H9 (cell line): ENCODE results near the gene STMN3. TPM values are rescaled to one million over a fixed set of nuclear protein-coding genes. Genes with fewer than 3 reads are reported as not detected.

Source experiments
- DNase-seq: peaks from one replicate; pipeline ENCODE4 v3.0.0-alpha.2; 2017
- H2AFZ ChIP-seq: one replicate; pipeline ENCODE4 v1.6.1; 2013; ENCODE audit warnings: mild to moderate bottlenecking, low read length, control low read depth, moderate library complexity
- H2AK5ac ChIP-seq: 2 replicates; pipeline ENCODE4 v1.6.1; 2013; ENCODE audit warnings: low read length, control low read depth, mixed read lengths; ENCODE audit not compliant: insufficient read length
- H2BK120ac ChIP-seq: one replicate; pipeline ENCODE4 v1.6.1; 2013; ENCODE audit warnings: low read depth, mild to moderate bottlenecking, low read length, control low read depth, inconsistent platforms; ENCODE audit not compliant: poor library complexity, severe bottlenecking
- H2BK12ac ChIP-seq: 2 replicates; pipeline ENCODE4 v1.6.1; 2013; ENCODE audit warnings: low read length, control low read depth, mixed read lengths, low read depth; ENCODE audit not compliant: insufficient read length
- H2BK15ac ChIP-seq: 2 replicates; pipeline ENCODE4 v1.6.1; 2013; ENCODE audit warnings: low read depth, low read length, control low read depth
- H2BK20ac ChIP-seq: one replicate; pipeline ENCODE4 v1.6.1; 2013; ENCODE audit warnings: low read depth, mild to moderate bottlenecking, low read length, control low read depth, inconsistent platforms; ENCODE audit not compliant: poor library complexity, severe bottlenecking
- H2BK5ac ChIP-seq: 2 replicates; pipeline ENCODE4 v1.6.1; 2013; ENCODE audit warnings: low read length, control low read depth, mixed read lengths; ENCODE audit not compliant: insufficient read length
- H3K14ac ChIP-seq: 2 replicates; pipeline ENCODE4 v1.6.1; 2013; ENCODE audit warnings: low read length, control low read depth; ENCODE audit not compliant: insufficient read depth
- H3K18ac ChIP-seq: 2 replicates; pipeline ENCODE4 v1.6.1; 2013; ENCODE audit warnings: low read depth, mild to moderate bottlenecking, mixed read lengths, low read length, control low read depth; ENCODE audit not compliant: insufficient read length
- H3K23ac ChIP-seq: 2 replicates; pipeline ENCODE4 v1.6.1; 2013; ENCODE audit warnings: low read length, control low read depth, mixed read lengths, low read depth; ENCODE audit not compliant: insufficient read length
- H3K23me2 ChIP-seq: 2 replicates; pipeline ENCODE4 v1.6.1; 2013; ENCODE audit warnings: low read depth, mild to moderate bottlenecking, mixed read lengths, low read length, control low read depth; ENCODE audit not compliant: insufficient read length, poor library complexity, severe bottlenecking
- H3K27ac ChIP-seq: 2 replicates; pipeline ENCODE4 v1.5.1; 2013; ENCODE audit warnings: low read length, control low read depth, mixed read lengths, low read depth; ENCODE audit not compliant: insufficient read length
- H3K27me3 ChIP-seq: 2 replicates; pipeline ENCODE4 v1.6.1; 2013; ENCODE audit warnings: low read length, control low read depth, inconsistent platforms; ENCODE audit not compliant: insufficient read depth
- H3K4ac ChIP-seq: 2 replicates; pipeline ENCODE4 v1.6.1; 2013; ENCODE audit warnings: low read depth, mild to moderate bottlenecking, control low read depth, inconsistent platforms, low read length, moderate library complexity
- H3K4me1 ChIP-seq: 2 replicates; pipeline ENCODE4 v1.6.1; 2013; ENCODE audit warnings: low read length, control low read depth, inconsistent platforms; ENCODE audit not compliant: insufficient read depth
- H3K4me2 ChIP-seq: 2 replicates; pipeline ENCODE4 v1.6.1; 2013; ENCODE audit warnings: low read length, control low read depth, mixed read lengths; ENCODE audit not compliant: insufficient read length, insufficient read depth
- H3K56ac ChIP-seq: 2 replicates; pipeline ENCODE4 v1.6.1; 2013; ENCODE audit warnings: low read depth, mild to moderate bottlenecking, mixed read lengths, low read length, control low read depth; ENCODE audit not compliant: insufficient read length
- H3K79me1 ChIP-seq: 2 replicates; pipeline ENCODE4 v1.6.1; 2013; ENCODE audit warnings: low read depth, mild to moderate bottlenecking, moderate library complexity, low read length, control low read depth, inconsistent platforms; ENCODE audit not compliant: insufficient read depth, poor library complexity, severe bottlenecking
- H3K79me2 ChIP-seq: 2 replicates; pipeline ENCODE4 v1.6.1; 2013; ENCODE audit warnings: low read length, control low read depth, inconsistent platforms; ENCODE audit not compliant: insufficient read depth
- H3K9ac ChIP-seq: 2 replicates; pipeline ENCODE4 v1.6.1; 2013; ENCODE audit warnings: low read length, control low read depth, mixed read lengths; ENCODE audit not compliant: insufficient read length; ENCODE audit errors: extremely low read depth
- H3K9me3 ChIP-seq: one replicate; pipeline ENCODE4 v1.6.1; 2013; ENCODE audit warnings: low read depth, low read length, inconsistent platforms; ENCODE audit not compliant: control insufficient read depth
- H3T11ph ChIP-seq: one replicate; pipeline ENCODE4 v1.6.1; 2013; ENCODE audit warnings: mild to moderate bottlenecking, low read length, control low read depth, inconsistent platforms
- H4K20me1 ChIP-seq: one replicate; pipeline ENCODE4 v1.6.1; 2013; ENCODE audit not compliant: control insufficient read depth, insufficient read length, insufficient read depth
- H4K5ac ChIP-seq: 2 replicates; pipeline ENCODE4 v1.6.1; 2013; ENCODE audit warnings: low read depth, mild to moderate bottlenecking, mixed read lengths, low read length, control low read depth; ENCODE audit not compliant: insufficient read length
- H4K8ac ChIP-seq: replicated peaks from 2 replicates; pipeline ENCODE4 v1.6.1; 2013; ENCODE audit warnings: low read length, control low read depth, mixed read lengths, low read depth; ENCODE audit not compliant: insufficient read length
- H4K91ac ChIP-seq: 2 replicates; pipeline ENCODE4 v1.6.1; 2013; ENCODE audit warnings: low read depth, mild to moderate bottlenecking, moderate library complexity, mixed read lengths, low read length, control low read depth; ENCODE audit not compliant: insufficient read length
- H3K27ac Mint-ChIP-seq, 3 experiments: 2 replicates in 2 of 3; 3 replicates in 1 of 3; pipeline ENCODE4 v1.8.0; 2020 to 2021; ENCODE audit warnings: mixed read lengths in 3 of 3, mild to moderate bottlenecking in 1 of 3, moderate library complexity in 1 of 3
- H3K27me3 Mint-ChIP-seq: 2 replicates; pipeline ENCODE4 v1.8.0; 2021; ENCODE audit warnings: low read depth, mild to moderate bottlenecking, moderate library complexity, mixed read lengths
- H3K36me3 Mint-ChIP-seq, 3 experiments: 2 replicates in 2 of 3; 3 replicates in 1 of 3; pipeline ENCODE4 v1.8.0; 2020 to 2021; ENCODE audit warnings: low read depth in 3 of 3, mixed read lengths in 3 of 3; ENCODE audit not compliant: insufficient read depth in 1 of 3
- H3K4me1 Mint-ChIP-seq, 2 experiments: 2 replicates each; pipeline ENCODE4 v1.8.0; 2020; ENCODE audit warnings: mixed read lengths in 2 of 2
- H3K4me3 Mint-ChIP-seq, 2 experiments: 2 replicates in 1 of 2; 3 replicates in 1 of 2; pipeline ENCODE4 v1.8.0; 2020 to 2021; ENCODE audit warnings: mild to moderate bottlenecking in 2 of 2, mixed read lengths in 2 of 2, moderate library complexity in 1 of 2
- H3K9me3 Mint-ChIP-seq, 2 experiments: 2 replicates in 1 of 2; 3 replicates in 1 of 2; pipeline ENCODE4 v1.8.0; 2020; ENCODE audit warnings: mild to moderate bottlenecking in 2 of 2, mixed read lengths in 2 of 2, moderate library complexity in 1 of 2
- CTCF ChIP-seq: fragments of 200-600 bp; sonication (generic); conservative IDR thresholded peaks from 3 replicates; pipeline ENCODE4 v1.8.0; 2021; ENCODE audit warnings: antibody characterized with exemption, mild to moderate bottlenecking
- WGBS: extraction: QIAGEN DNeasy Blood & Tissue Kit; methylation state at CpG from one replicate; pipeline ENCODE4 v1.1.7; 2013; ENCODE audit warnings: missing lambda C conversion rate, low lambda C conversion rate, mixed read lengths; ENCODE audit not compliant: insufficient read length; ENCODE audit errors: extremely low coverage; 5-methylcytosine and 5-hydroxymethylcytosine counted together
- total RNA-seq: library from RNA; stranded (reverse); gene quantifications from 2 replicates; pipeline ENCODE4 v1.2.1, GENCODE V29; 2021

The STMN3 gene
- total RNA-seq, 1 experiment from 2014 or later: 54.0 TPM

DNA sequence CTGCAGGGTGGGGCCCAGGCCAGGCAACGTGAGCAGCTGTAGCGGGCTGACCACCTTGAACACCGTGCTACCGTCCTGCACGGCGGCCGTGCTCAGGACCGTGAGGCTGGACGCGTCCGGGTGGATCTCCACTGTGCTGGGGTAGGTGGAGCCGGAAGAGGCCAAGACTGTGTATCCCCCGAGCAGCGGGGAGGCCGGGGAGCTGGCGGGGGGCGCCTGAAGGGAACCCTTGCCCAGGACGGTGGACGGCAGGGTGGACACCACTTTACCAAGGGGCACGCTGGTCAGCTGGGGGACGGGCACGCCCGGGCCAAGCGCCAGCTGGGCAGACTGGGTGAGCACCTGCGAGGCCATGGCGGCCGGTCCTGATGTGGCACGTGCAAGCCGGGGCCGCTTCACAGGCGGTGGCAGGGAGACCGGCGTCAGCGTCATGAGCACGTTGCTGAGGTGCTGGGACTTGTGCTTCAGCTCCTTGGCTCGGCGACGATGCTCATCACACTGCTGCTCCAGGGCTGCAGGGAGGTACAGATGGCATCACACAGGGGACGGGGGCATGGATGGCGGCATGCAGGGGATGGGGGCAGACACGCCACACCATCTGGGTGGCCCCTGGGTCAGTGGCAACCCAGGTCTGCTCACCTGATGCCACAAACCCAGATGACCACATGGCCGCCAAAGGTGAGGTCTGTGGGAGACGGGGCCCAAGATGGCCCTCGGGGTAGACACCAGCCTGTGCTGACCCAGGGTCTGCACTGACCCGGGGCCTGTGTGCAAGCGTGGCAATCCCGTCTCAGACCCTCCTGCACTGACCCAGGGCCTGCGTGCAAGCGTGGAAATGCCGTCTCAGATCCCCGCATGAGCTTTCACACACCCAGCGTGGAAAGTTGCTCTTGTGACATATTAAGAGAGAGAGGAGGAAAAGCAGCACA, 62.7 kb downstream of the STMN3 start:
- H3K9ac ChIP-seq: no peak overlapping the region
- no peak for DNase-seq
- Mint-ChIP-seq H3K27me3 (peaks cover 2% of the 10 kb centered on the region; the same call in 1 of the 2 replicates), H3K36me3 (peaks cover 2 to 40% (median 28%) of the 10 kb centered on the region in 3 experiments), H3K4me1 (peaks cover 3 to 7% of the 10 kb centered on the region in 2 experiments; a peak in 2 of 4 replicates), H3K4me3 (no peak overlapping the region), H3K9me3 (no peaks in the 10 kb centered on the region), H3K27ac (no peak overlapping the region)
- H4K8ac ChIP-seq: no peak overlapping the region
- WGBS: no CpG with 5 or more reads among the region's 52 CpGs
- H4K20me1 ChIP-seq: no peaks in the 10 kb centered on the region
- H3K14ac ChIP-seq: no peak overlapping the region
- H3K4me1 ChIP-seq: no peaks in the 10 kb centered on the region
- H4K91ac ChIP-seq: no peak overlapping the region
- no peak overlapping the region for H4K5ac ChIP-seq
- no peak overlapping the region for H2AK5ac ChIP-seq
- H3K18ac ChIP-seq: no peak overlapping the region
- no peaks in the 10 kb centered on the region for H3K79me2 ChIP-seq
- H3K79me1 ChIP-seq: no peaks in the 10 kb centered on the region
- H3K9me3 ChIP-seq: no peaks in the 10 kb centered on the region
- no peaks in the 10 kb centered on the region for H3K23me2 ChIP-seq
- no peak overlapping the region for H2AFZ ChIP-seq
- H3K27me3 ChIP-seq: no peaks in the 10 kb centered on the region
- no peak overlapping the region for H3K23ac ChIP-seq
- no peak overlapping the region for H3T11ph ChIP-seq
- no peak overlapping the region for H3K27ac ChIP-seq
- no peak overlapping the region for H3K4me2 ChIP-seq
- H3K56ac ChIP-seq: no peak overlapping the region
- no peak overlapping the region for H3K4ac ChIP-seq
- no peak for TF ChIP-seq CTCF
- no peak overlapping the region for H2BK120ac ChIP-seq
- H2BK20ac ChIP-seq: no peak overlapping the region
- H2BK15ac ChIP-seq: no peak overlapping the region
- H2BK5ac ChIP-seq: no peak overlapping the region
- no peak overlapping the region for H2BK12ac ChIP-seq

Other genes with a start within 250 kb of the STMN3 start
- 69.2 and 71.5 TPM in 2 replicates for gene KCNQ2, start 180.8 kb downstream of the STMN3 start, total RNA-seq
- gene EEF1A2, start 154.3 kb downstream of the STMN3 start, total RNA-seq: 25.8 and 27.4 TPM in 2 replicates
- gene PPDPF, start 132.7 kb downstream of the STMN3 start, total RNA-seq: 149 and 153 TPM in 2 replicates
- gene PTK6, start 116.0 kb downstream of the STMN3 start, total RNA-seq: 0.44 and 0.46 TPM in 2 replicates
- gene SRMS, start 105.7 kb downstream of the STMN3 start, total RNA-seq: 0.70 and 0.79 TPM in 2 replicates
- gene FNDC11, start 99.3 kb downstream of the STMN3 start, total RNA-seq: 2.5 and 2.7 TPM in 2 replicates
- gene HELZ2, start 79.2 kb downstream of the STMN3 start, total RNA-seq: 27.9 and 29.3 TPM in 2 replicates
- gene GMEB2, start 26.3 kb downstream of the STMN3 start, total RNA-seq: 14.3 and 14.8 TPM in 2 replicates
- 33.4 and 36.5 TPM in 2 replicates for gene RTEL1, start 4.9 kb upstream of the STMN3 start, total RNA-seq
- 0.86 TPM in 1 of 2 replicates, not detected in the other for gene TNFRSF6B, start 43.2 kb upstream of the STMN3 start, total RNA-seq
- 39.5 and 42.7 TPM in 2 replicates for gene ARFRP1, start 54.6 kb upstream of the STMN3 start, total RNA-seq
- gene ZGPAT, start 54.6 kb upstream of the STMN3 start, total RNA-seq: 25.5 and 27.6 TPM in 2 replicates
- 12.8 and 13.5 TPM in 2 replicates for gene LIME1, start 83.2 kb upstream of the STMN3 start, total RNA-seq
- gene SLC2A4RG, start 86.4 kb upstream of the STMN3 start, total RNA-seq: 37.9 and 43.9 TPM in 2 replicates
- gene ZBTB46, start 177.8 kb upstream of the STMN3 start, total RNA-seq: 27.1 and 27.3 TPM in 2 replicates
- not detected in 2 replicates for gene ABHD16B, start 208.1 kb upstream of the STMN3 start, total RNA-seq
- 94.1 and 98.4 TPM in 2 replicates for gene TPD52L2, start 211.8 kb upstream of the STMN3 start, total RNA-seq
- gene DNAJC5, start 241.7 kb upstream of the STMN3 start, total RNA-seq: 42.9 and 43.0 TPM in 2 replicates